Thyroid gland (tissue), 4 donors: Measurements from ENCODE around the gene LECT2.

Experiments
- POLR2A ChIP-seq, 2 donors: fragments of 450-650 bp; IDR thresholded peaks; one replicate each; pipeline ENCODE4 v1.6.1; 2017; ENCODE audit warnings: antibody characterized with exemption in 2 of 2, mild to moderate bottlenecking in 2 of 2, moderate library complexity in 1 of 2
- TF ChIP-seq, protein P1 (sequence below), 6 experiments: fragments of 200-600 bp in 3 of 6; fragments of 450-650 bp in 3 of 6; sonication (generic) in 3 of 6; IDR thresholded peaks; one replicate each; pipeline ENCODE4 v1.5.1; 2016 to 2019; ENCODE audit warnings: antibody characterized with exemption in 6 of 6, mild to moderate bottlenecking in 2 of 6, inconsistent platforms in 1 of 6, moderate library complexity in 1 of 6

DNA sequence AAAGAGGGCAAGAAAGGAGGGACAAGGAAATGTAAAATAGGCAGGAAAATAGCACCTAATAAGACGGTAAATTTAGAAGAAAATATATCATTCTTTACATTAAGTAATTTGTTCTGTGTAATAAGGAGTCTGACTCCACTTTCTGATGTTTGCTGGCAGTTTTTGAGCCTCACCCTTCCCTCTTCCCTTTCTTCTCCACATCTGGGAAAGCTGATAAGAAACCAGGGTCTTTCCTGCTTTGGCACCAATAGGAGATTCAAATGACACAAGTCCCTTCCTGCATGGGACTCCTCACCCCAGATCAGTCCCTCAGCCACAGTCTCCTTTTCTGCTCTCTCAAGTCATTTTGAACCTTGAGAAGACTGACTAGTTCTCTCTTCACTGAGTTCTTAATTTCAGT, 31.2 kb upstream of the LECT2 start:
- TF ChIP-seq, protein P1, sequence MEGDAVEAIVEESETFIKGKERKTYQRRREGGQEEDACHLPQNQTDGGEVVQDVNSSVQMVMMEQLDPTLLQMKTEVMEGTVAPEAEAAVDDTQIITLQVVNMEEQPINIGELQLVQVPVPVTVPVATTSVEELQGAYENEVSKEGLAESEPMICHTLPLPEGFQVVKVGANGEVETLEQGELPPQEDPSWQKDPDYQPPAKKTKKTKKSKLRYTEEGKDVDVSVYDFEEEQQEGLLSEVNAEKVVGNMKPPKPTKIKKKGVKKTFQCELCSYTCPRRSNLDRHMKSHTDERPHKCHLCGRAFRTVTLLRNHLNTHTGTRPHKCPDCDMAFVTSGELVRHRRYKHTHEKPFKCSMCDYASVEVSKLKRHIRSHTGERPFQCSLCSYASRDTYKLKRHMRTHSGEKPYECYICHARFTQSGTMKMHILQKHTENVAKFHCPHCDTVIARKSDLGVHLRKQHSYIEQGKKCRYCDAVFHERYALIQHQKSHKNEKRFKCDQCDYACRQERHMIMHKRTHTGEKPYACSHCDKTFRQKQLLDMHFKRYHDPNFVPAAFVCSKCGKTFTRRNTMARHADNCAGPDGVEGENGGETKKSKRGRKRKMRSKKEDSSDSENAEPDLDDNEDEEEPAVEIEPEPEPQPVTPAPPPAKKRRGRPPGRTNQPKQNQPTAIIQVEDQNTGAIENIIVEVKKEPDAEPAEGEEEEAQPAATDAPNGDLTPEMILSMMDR (IDR thresholded peaks at IDR 0.05): no peak
- TF ChIP-seq POLR2A (IDR thresholded peaks at IDR 0.05): no peak
